Lung (tissue), 12 donors: Measurements from ENCODE around the gene STMN1. TPM values are rescaled to one million over a fixed set of nuclear protein-coding genes. Genes with fewer than 3 reads are reported as not detected.

Experiments used
- ATAC-seq: fragments of 200-7000 bp; cut with Tn5 transposase; one replicate; pipeline ENCODE4 v1.9.1; 2020; ENCODE audit warnings: moderate number of reproducible peaks; ENCODE audit not compliant: insufficient read depth, low FRiP score
- DNase-seq, 3 donors: peaks; one replicate each; pipeline ENCODE4 v3.0.0-alpha.2; 2013 to 2017
- H3K27ac ChIP-seq, 2 donors: one replicate each; pipeline ENCODE4 v1.5.1; 2013; ENCODE audit warnings: mild to moderate bottlenecking in 2 of 2, moderate library complexity in 2 of 2, control low read depth in 1 of 2, inconsistent platforms in 1 of 2, low read depth in 1 of 2, low read length in 1 of 2
- H3K27me3 ChIP-seq, 3 donors: one replicate each; pipeline ENCODE4 v1.5.1; 2013; ENCODE audit warnings: low read length in 2 of 3; ENCODE audit not compliant: control insufficient read depth in 3 of 3, insufficient read depth in 3 of 3
- H3K36me3 ChIP-seq, 4 donors: one replicate each; pipeline ENCODE4 v1.5.1; 2013; ENCODE audit warnings: low read length in 4 of 4, mild to moderate bottlenecking in 1 of 4, moderate library complexity in 1 of 4; ENCODE audit not compliant: control insufficient read depth in 4 of 4, insufficient read depth in 4 of 4
- H3K4me1 ChIP-seq, 5 donors: one replicate each; pipeline ENCODE4 v1.5.1; 2013; ENCODE audit warnings: low read length in 5 of 5, mild to moderate bottlenecking in 2 of 5, moderate library complexity in 1 of 5; ENCODE audit not compliant: control insufficient read depth in 5 of 5, insufficient read depth in 5 of 5
- H3K4me3 ChIP-seq: one replicate; pipeline ENCODE4 v1.5.1; 2013; ENCODE audit warnings: mild to moderate bottlenecking, control low read depth, moderate library complexity
- H3K9ac ChIP-seq, 2 donors: one replicate each; pipeline ENCODE4 v1.5.1; 2013; ENCODE audit warnings: low read length in 2 of 2, control low read depth in 1 of 2; ENCODE audit not compliant: insufficient read depth in 1 of 2
- H3K9me3 ChIP-seq, 4 donors: one replicate each; pipeline ENCODE4 v1.5.1; 2013; ENCODE audit warnings: low read length in 3 of 4, mild to moderate bottlenecking in 1 of 4, moderate library complexity in 1 of 4; ENCODE audit not compliant: control insufficient read depth in 4 of 4, insufficient read depth in 3 of 4
- CTCF ChIP-seq: IDR thresholded peaks from 2 replicates; pipeline ENCODE4 v1.5.1; 2012; ENCODE audit warnings: mild to moderate bottlenecking; ENCODE audit errors: control extremely low read depth, extremely low read depth
- WGBS, 2 donors: extraction: QIAGEN DNeasy Blood & Tissue Kit; methylation state at CpG; one replicate each; pipeline ENCODE4 v1.1.7; 2013; 5-methylcytosine and 5-hydroxymethylcytosine counted together
- polyA plus RNA-seq, 2 donors: library from polyadenylated mRNA; stranded (reverse); fragments of 200-250 nt; gene quantifications; one replicate each; pipeline ENCODE4 v1.2.1, GENCODE V29; 2013
- total RNA-seq, 2 donors: library from RNA; depleted of rRNA in 1 of 2; stranded (reverse); fragments of >200 nt in 1 of 2; gene quantifications; one replicate each; pipeline ENCODE4 v1.2.1, GENCODE V29; 2014 to 2021
- donor health status: control.
- donor health status: control.
- donor health status: Bipolar disorder and iron deficiency.
- donor health status: healthy.
- donor health status: DM: yes; HTN: yes; CAD: no.

The STMN1 gene
- total and polyA plus RNA-seq, 4 donors, result 18.5 to 118 (median 51.3) TPM

- Histone ChIP-seq H3K9me3 (no peaks in the 10 kb centered on the region), H3K36me3 (no peaks in the 10 kb centered on the region), H3K27ac (peak overlapping the region; percentile 70 to 90), H3K4me1 (peaks cover 0 to 21% (median 5%) of the 10 kb centered on the region in 5 donors), H3K9ac (peak overlapping the region in 1 of 2 donors; percentile 35), H3K4me3 (peak overlapping the region; percentile 42), H3K27me3 (peaks cover 0 to 25% (median 4%) of the 10 kb centered on the region in 3 donors)
- DNase-seq (peak in 2 of 3 donors; percentile 40 to 55), ATAC-seq (peak; percentile 68)
- no peak for TF ChIP-seq CTCF
- 8 to 9% methylated on average over 48 to 49 of the region's 49 CpGs for WGBS, 2 donors
These were observed 16.1 kb upstream of the STMN1 start for GRCh38 chr1:25922056-25922970.

- TF ChIP-seq CTCF, result no peak
- WGBS, 2 donors, result 91 to 95% methylated on average over 11 of the region's 11 CpGs
- H3K36me3 ChIP-seq, result no peaks in the 10 kb centered on the region
- no peak overlapping the region for H3K27ac ChIP-seq
- peaks cover 0 to 17% (median 5%) of the 10 kb centered on the region in 5 donors for H3K4me1 ChIP-seq
- no peak for ATAC-seq
- no peak overlapping the region for H3K4me3 ChIP-seq
- no peak for DNase-seq
- H3K9me3 ChIP-seq, result peaks cover 0 to 2% (median 0%) of the 10 kb centered on the region in 4 donors
- H3K9ac ChIP-seq, result no peak overlapping the region
- H3K27me3 ChIP-seq, result peaks cover 0 to 9% (median 0%) of the 10 kb centered on the region in 3 donors
These were observed 12.4 kb upstream of the STMN1 start for GRCh38 chr1:25918615-25919014.

GRCh38 chr1:25917996-25918395 lies 11.8 kb upstream of the STMN1 start:
- Histone ChIP-seq H3K4me1 (peaks cover 0 to 10% (median 5%) of the 10 kb centered on the region in 5 donors), H3K9ac (no peak overlapping the region), H3K4me3 (no peak overlapping the region), H3K36me3 (no peaks in the 10 kb centered on the region), H3K9me3 (peaks cover 0 to 2% (median 0%) of the 10 kb centered on the region in 4 donors), H3K27me3 (peaks cover 0 to 4% (median 0%) of the 10 kb centered on the region in 3 donors), H3K27ac (no peak overlapping the region)
- no peak for TF ChIP-seq CTCF
- no peak for ATAC-seq
- DNase-seq, result peak in 2 of 3 donors; percentile 53 to 58
- 31 to 36% methylated on average over 5 of the region's 5 CpGs for WGBS, 2 donors
